Common myeloid progenitor, CD34-positive (primary cell): ENCODE measurements around the gene MCF2L.

Experiments
- CTCF ChIA-PET: fragments of 350-600 bp; sonication (Branson Sonifier 250); formaldehyde crosslinking; loops from one replicate; lab custom pipeline; 2021; ENCODE audit warnings: antibody characterized with exemption; lab: Charles Lee
- POLR2A ChIA-PET: fragments of 350-600 bp; sonication (Branson Sonifier 250); formaldehyde crosslinking; loops from one replicate; lab custom pipeline; 2021; ENCODE audit warnings: antibody characterized with exemption; lab: Charles Lee
- DNase-seq, 3 donors: peaks; one replicate each; pipeline versions ENCODE4 v3.0.0 to v3.0.0-alpha.2; 2013
- H3K27ac ChIP-seq, 2 experiments: 1 replicate in 1 of 2; 2 replicates in 1 of 2; pipeline ENCODE4 v1.7.0; 2013; ENCODE audit warnings: inconsistent platforms in 2 of 2, low read length in 2 of 2, mild to moderate bottlenecking in 2 of 2, low read depth in 1 of 2, moderate library complexity in 1 of 2; ENCODE audit not compliant: severe bottlenecking in 2 of 2, insufficient read depth in 1 of 2, poor library complexity in 1 of 2
- H3K27me3 ChIP-seq, 5 experiments: replicated peaks in 2 of 5; 1 replicate in 3 of 5; 2 replicates in 2 of 5; pipeline versions ENCODE4 v1.6.1 to v1.7.0; 2013; ENCODE audit warnings: low read length in 4 of 5, mild to moderate bottlenecking in 2 of 5, moderate library complexity in 2 of 5, inconsistent platforms in 1 of 5; ENCODE audit not compliant: insufficient read depth in 5 of 5, control insufficient read depth in 4 of 5
- H3K36me3 ChIP-seq, 4 experiments: 1 replicate in 2 of 4; 2 replicates in 2 of 4; pipeline versions ENCODE4 v1.6.1 to v1.7.0; 2013; ENCODE audit warnings: low read length in 3 of 4, control low read depth in 1 of 4, mild to moderate bottlenecking in 1 of 4; ENCODE audit not compliant: control insufficient read depth in 4 of 4, insufficient read depth in 4 of 4
- H3K4me1 ChIP-seq, 4 experiments: 1 replicate in 3 of 4; 2 replicates in 1 of 4; pipeline versions ENCODE4 v1.6.1 to v1.7.1; 2013; ENCODE audit warnings: low read length in 3 of 4, mild to moderate bottlenecking in 3 of 4, control low read depth in 1 of 4, inconsistent platforms in 1 of 4, moderate library complexity in 1 of 4; ENCODE audit not compliant: control insufficient read depth in 4 of 4, insufficient read depth in 4 of 4; ENCODE audit errors: control extremely low read depth in 1 of 4
- H3K4me3 ChIP-seq, 7 experiments: 1 replicate in 4 of 7; 2 replicates in 3 of 7; pipeline versions ENCODE4 v1.5.1 to v1.7.0; 2013; ENCODE audit warnings: mild to moderate bottlenecking in 7 of 7, low read length in 6 of 7, moderate library complexity in 6 of 7, inconsistent platforms in 2 of 7, low read depth in 2 of 7, control low read depth in 1 of 7; ENCODE audit not compliant: insufficient read depth in 4 of 7, control insufficient read depth in 1 of 7; ENCODE audit errors: extremely low read depth in 1 of 7
- H3K9me3 ChIP-seq, 5 experiments: 1 replicate in 4 of 5; 2 replicates in 1 of 5; pipeline versions ENCODE4 v1.6.1 to v1.7.1; 2013; ENCODE audit warnings: low read length in 4 of 5, mild to moderate bottlenecking in 2 of 5, inconsistent platforms in 1 of 5, low read depth in 1 of 5, moderate library complexity in 1 of 5; ENCODE audit not compliant: control insufficient read depth in 4 of 5, insufficient read depth in 2 of 5; ENCODE audit errors: control extremely low read depth in 1 of 5
- WGBS: methylation state at CpG from one replicate; pipeline ENCODE4 v1.1.5; 2013; ENCODE audit not compliant: insufficient coverage; 5-methylcytosine and 5-hydroxymethylcytosine counted together

The MCF2L gene

DNA sequence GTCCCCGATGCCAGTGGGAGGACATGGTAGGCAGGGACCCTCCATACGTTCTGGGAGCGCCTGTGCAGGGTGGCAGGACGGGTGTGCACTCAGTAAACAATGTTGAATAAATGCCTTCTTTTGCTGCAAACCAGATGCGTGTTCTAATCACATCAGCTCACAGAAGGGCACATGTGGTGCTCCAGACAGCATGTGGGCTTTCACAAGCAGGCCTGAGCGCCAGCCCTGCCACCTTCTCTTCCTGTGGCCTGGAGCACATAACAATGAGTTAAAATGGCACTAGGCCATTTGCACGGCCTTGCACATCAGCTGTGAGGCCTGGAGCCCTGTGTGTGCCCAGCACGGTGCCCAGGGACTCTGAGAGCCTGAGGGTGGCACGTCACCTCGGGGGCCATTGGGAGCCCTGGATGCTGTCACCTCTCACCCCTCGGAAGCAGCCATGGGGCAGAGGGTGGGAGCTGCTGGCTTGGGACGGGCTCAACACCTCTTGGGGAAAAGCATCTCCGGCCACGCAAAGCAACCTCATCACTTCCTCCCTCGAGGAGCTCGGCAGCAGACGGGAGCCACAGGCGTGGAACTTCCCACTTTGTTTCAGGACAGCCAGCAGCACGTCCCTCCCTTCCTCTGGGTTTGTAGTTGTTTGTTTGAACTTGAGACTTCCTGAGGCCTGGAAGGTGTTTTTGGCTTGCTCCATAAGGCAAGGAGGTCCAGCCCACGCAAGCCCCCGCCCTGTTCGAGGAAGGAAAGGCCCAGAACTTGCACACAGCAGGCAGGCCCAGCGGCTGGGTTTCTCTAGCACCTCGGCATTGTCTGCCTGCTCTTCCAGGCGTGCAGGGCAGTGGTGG lies 9.8 kb downstream of the MCF2L start:
- WGBS, result 64% methylated on average over 17 of the region's 25 CpGs
- Histone ChIP-seq H3K27ac (no peak overlapping the region), H3K4me3 (no peak overlapping the region), H3K9me3 (no peaks in the 10 kb centered on the region), H3K36me3 (no peaks in the 10 kb centered on the region), H3K27me3 (peaks cover 0 to 11% (median 0%) of the 10 kb centered on the region in 5 experiments), H3K4me1 (peaks cover 0 to 22% (median 16%) of the 10 kb centered on the region in 4 experiments)
- POLR2A ChIA-PET, result interaction anchor here (1.2 kb wide), 1 partner anchor 16 kb away, joined by 3 read pairs; no protein-coding TSS in a partner anchor
- no peak for DNase-seq
- CTCF ChIA-PET, result interaction anchor here (0.7 to 3.1 kb wide), 3 partner anchors 10 to 53 kb away, joined by 3 to 9 read pairs (median 3); partner anchors contain the start of gene MCF2L

DNA sequence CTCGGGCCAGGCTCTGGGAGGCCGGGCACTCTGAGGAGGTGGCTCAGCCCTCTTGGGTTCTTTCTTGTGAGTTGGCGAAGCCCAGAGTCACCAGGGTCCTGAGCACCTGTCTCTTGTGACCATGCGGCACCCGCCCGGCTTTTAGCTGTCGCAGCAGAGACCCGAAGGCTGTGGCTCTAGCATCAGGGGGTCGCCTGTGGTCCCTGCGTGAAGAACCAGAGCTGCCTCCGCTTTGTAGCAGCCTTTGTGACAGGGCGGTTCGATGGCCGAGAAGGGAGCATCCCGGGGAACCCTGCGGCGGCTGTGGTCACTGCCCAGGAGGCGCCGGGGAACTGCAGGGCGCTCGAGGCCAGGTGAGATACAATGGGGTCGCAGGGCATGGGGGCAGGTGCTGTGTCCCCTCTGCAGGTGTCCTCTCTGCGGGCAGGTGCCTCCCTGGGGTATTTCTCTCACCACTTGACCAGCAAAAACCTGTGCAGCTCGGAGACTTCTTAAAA lies 10.4 kb downstream of the MCF2L start:
- no peak overlapping the region for H3K27ac ChIP-seq
- ChIA-PET CTCF (interaction anchor here (3.1 kb wide), 1 partner anchor 11 kb away, joined by 9 read pairs; the partner anchor contains the start of gene MCF2L), POLR2A (no interaction called here)
- H3K4me1 ChIP-seq, result peaks cover 0 to 22% (median 16%) of the 10 kb centered on the region in 4 experiments
- H3K36me3 ChIP-seq, result no peaks in the 10 kb centered on the region
- peaks cover 0 to 7% (median 0%) of the 10 kb centered on the region in 5 experiments for H3K27me3 ChIP-seq
- H3K4me3 ChIP-seq, result no peak overlapping the region
- no peak for DNase-seq
- 95% methylated on average over 21 of the region's 24 CpGs for WGBS
- H3K9me3 ChIP-seq, result no peaks in the 10 kb centered on the region

DNA sequence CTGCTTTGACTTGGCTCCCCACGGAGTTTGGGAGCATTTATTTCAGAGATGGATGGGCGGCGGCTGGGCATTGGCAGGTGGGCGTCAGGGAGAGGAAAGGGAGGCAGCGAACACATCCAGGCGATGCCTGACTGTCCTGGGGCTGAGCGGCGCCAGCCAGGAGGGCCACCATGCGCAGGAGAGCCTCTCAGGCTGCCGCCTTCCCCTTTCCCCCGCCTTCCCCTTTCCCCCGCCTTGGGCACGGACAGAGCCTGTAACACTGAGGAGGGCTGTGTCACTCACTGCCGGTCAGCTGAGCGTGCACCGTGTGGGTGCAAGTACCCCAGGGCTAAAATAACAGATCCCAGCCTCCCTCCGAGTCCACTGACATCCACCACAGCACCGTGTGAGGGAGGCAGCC lies 11.4 kb downstream of the MCF2L start:
- Histone ChIP-seq H3K9me3 (no peaks in the 10 kb centered on the region), H3K4me1 (peaks cover 0 to 25% (median 18%) of the 10 kb centered on the region in 4 experiments), H3K27ac (no peak overlapping the region), H3K27me3 (peaks cover 0 to 3% (median 0%) of the 10 kb centered on the region in 5 experiments), H3K36me3 (no peaks in the 10 kb centered on the region), H3K4me3 (peak overlapping the region in 4 of 7 experiments; percentile 41 to 68 (median 46))
- CTCF ChIA-PET, result no interaction called here
- WGBS, result 5% methylated on average over 11 of the region's 18 CpGs
- POLR2A ChIA-PET, result no interaction called here
- DNase-seq, result peak in 2 of 3 donors; percentile 40 to 60

DNA sequence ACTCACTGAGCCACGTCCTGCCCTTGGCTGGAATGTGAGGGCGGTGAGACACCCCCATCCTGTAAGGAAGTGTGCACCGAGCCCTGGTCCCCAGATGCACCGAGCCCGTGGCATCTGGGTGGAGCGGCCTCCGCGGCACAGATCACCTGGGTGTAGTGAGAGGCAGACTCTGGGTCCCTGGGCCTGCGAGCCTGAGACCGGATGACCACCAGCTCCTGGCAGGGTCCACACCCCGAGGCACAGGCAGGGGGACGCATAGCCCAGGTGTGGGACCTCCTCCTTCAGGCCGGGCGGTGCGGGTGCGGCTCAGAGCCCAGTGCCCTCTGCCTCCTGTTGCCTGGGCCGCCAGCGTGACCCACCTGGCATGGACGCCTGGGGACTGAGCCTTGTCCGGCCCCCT lies 12.4 kb downstream of the MCF2L start:
- peaks cover 0 to 25% (median 18%) of the 10 kb centered on the region in 4 experiments for H3K4me1 ChIP-seq
- CTCF ChIA-PET, result interaction anchor here (1.1 kb wide), 1 partner anchor 49 kb away, joined by 3 read pairs; no protein-coding TSS in a partner anchor

DNA sequence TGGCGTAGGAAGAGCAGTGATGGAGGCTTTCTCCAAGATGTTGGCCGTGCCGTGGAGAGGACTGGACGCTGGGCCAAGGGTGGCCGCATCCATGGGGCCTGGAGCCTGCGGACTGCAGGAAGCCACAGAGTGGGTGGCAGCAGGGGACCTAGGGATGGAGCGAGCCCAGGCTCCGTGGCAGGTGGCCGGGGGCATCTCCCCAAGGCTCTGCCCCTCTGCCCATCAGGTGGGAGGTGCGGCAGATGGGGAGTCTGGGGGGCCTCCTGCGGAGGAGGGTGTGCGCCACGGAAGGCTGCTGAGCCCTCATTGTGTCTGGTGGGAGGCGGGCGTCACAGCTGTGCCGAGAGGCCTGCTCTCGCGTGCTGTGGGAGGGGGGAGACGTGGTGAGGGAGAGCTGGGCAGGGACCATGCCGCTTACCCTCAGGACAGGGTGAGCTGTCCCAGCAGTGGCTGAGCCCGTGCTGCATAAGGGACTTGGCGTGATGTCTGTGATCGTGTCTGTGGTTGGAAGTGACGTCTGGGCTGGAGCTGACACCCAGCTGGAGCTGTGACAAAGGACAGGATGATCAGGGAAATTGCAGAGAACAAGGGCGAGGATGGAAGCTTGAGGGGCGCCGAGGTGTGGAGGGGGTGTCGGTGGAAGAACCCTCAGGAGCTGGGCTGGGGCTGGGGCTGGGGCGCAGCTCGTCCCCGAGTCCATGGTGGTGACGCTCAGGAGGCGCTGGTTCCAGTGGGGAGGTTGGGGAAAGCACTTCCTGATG lies 13.4 kb downstream of the MCF2L start:
- no peak for DNase-seq
- Histone ChIP-seq H3K4me3 (no peak overlapping the region), H3K9me3 (no peaks in the 10 kb centered on the region), H3K27me3 (no peaks in the 10 kb centered on the region), H3K27ac (no peak overlapping the region), H3K36me3 (no peaks in the 10 kb centered on the region), H3K4me1 (peaks cover 0 to 26% (median 19%) of the 10 kb centered on the region in 4 experiments)
- POLR2A ChIA-PET, result no interaction called here
- CTCF ChIA-PET, result interaction anchor here (0.8 to 1.1 kb wide), 2 partner anchors 24 to 48 kb away, joined by 3 read pairs; no protein-coding TSS in a partner anchor
- WGBS, result 96% methylated on average over 31 of the region's 33 CpGs

More for the DNA sequence above, 12.4 kb downstream of the MCF2L start:
- Histone ChIP-seq H3K36me3 (no peaks in the 10 kb centered on the region), H3K4me3 (no peak overlapping the region), H3K9me3 (no peaks in the 10 kb centered on the region), H3K27me3 (peaks cover 0 to 3% (median 0%) of the 10 kb centered on the region in 5 experiments), H3K27ac (no peak overlapping the region)
- POLR2A ChIA-PET, result no interaction called here
- no peak for DNase-seq
- 88% methylated on average over 11 of the region's 20 CpGs for WGBS

DNA sequence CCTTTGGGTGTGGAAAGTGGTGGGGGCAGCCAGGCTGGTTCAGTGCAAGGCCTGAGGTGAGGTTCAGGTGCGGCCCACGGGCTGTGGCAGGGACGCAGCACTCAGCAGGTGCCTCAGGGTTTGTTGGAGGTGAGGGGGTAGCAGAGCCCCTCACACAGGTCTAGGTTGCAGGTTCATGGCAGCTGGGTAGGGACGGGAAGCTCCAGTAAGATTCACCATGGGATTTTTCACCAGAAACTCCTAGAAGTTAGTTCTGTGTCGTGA lies 14.0 kb downstream of the MCF2L start:
- H3K4me3 ChIP-seq, result no peak overlapping the region
- no peaks in the 10 kb centered on the region for H3K9me3 ChIP-seq
- ChIA-PET POLR2A (no interaction called here), CTCF (interaction anchor here (0.8 kb wide), 1 partner anchor 23 kb away, joined by 3 read pairs; no protein-coding TSS in a partner anchor)
- WGBS, result 100% methylated on average over 5 of the region's 5 CpGs
- no peaks in the 10 kb centered on the region for H3K36me3 ChIP-seq
- H3K4me1 ChIP-seq, result peaks cover 0 to 26% (median 20%) of the 10 kb centered on the region in 4 experiments
- DNase-seq, result no peak
- H3K27me3 ChIP-seq, result no peaks in the 10 kb centered on the region
- H3K27ac ChIP-seq, result no peak overlapping the region
